NCI-H748 treated with DMSO at 0.1 percent for 48 hours (cell line): ENCODE data around the gene FBXO42.

ENCODE experiments used
- DNase-seq: peaks from one replicate; lab custom pipeline; 2025; lab: John Stamatoyannopoulos, UW

Gene FBXO42

DNA sequence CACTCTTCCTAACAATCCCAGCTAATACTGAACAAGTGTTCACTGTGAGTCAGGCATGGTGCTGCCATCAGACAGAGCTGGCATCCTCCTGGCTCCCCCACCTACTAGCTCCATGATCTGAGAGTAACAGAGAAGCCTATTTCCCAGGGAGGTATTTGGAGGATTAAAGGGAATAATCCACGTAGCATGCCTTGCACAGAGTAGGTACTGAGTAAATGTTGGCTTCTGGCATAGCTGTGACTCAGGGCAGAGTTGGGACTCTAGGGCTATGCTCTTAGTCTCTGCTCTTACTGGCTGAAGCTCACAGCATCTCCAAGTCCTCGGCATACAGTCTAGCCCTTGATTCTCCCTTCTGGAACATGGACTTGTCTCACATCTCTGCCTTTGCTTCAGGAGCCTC is 148.1 kb downstream of the FBXO42 start:
- no peak for DNase-seq

DNA sequence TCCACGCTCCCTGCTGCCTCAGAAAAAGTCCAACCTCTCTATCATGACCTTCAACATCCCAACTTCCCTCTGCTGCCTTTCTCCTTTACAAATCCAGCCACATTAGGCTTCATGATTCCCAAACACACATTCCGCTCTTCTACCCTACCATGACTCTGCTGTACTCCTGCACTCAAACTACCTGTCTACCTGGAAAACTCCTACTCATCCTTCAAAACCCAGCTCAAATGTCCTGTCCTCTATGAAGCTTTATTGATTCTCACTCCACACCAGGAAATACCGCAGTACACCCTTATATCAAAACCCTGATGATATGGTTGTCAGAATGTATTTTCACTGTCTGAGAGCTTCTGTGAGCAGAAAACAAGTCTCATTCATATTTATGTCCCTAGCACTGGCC is 148.7 kb downstream of the FBXO42 start:
- no peak for DNase-seq

DNA sequence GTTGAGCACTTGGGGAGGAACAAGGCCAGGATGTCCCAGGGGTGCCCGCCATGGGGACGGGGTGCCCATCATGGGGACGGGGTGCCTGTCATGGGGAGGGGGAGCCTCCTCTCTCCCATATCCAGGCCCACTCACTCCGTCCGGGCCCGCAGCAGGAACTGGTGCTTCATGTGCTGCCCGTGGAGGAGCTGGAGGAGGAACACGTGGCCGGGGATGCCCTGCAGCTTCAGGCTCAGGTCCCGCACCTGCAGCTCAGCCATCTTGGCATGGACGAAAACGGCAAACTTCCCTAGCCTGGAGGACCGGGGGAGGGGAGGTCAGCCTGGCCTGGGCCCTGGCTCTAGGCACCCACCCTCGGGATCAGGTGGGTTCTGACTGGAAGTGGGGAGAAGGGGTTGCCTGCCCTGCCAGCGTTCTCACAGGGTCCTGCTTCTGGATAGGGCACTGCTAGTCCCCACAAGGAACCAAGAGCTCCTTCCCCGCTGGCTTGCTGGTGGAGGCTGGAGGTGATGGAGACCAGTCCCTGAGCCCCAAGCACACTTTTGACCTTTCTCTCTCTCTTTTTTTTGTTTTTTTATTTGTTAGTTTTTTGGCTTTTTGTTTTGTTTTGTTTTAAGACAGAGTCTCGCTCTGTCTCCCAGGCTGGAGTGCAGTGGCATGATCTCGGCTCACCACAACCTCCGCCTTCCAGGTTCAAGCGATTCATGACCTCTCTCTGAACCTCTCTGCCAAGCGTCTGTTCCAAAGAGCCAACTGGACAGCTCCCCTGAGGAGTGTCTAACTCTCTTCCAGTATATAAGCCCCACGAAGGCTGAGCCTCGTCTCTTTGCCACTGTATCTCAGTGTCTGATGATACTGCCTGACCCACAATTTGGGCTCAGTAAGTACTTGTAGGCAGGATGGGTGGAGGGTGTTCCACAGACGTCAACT is 149.7 kb downstream of the FBXO42 start:
- DNase-seq, result no peak

DNA sequence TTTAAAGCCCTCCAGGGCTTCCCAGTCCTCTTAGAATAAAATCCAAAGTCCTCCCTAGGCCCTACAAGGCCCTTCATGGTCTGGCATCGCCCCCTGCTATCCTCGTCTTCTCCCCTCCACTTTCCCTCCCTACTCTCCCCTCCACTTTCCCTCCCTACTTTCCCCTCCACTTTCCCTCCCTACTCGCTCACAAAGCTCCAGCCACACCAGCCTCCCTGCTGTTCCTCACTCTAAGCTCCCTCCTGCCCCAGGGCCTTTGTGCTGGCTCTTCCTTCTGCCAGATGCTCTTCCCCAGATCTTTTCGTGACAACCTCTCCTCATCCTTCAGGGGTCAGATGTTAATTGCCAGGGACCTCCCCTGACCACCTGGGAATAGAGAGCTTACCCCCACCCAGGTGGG is 152.6 kb downstream of the FBXO42 start:
- DNase-seq, result no peak

DNA sequence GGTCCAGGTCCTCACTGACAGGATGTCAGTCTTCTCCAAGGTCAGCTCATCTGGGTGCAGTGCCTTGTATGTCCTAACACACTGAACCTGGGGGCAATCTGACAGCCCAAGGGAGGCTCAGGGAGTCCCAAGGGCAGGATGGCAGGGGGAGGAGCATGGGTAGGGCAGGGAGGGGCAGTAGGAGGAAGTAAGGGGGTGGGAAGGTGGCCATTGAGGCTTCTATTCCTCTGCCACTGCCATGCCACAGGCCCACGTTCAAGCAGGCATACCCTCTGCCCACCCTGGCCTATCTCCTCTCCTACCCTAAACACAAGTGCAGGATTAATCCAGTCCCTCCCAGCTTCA is 153.2 kb downstream of the FBXO42 start:
- DNase-seq, result no peak

DNA sequence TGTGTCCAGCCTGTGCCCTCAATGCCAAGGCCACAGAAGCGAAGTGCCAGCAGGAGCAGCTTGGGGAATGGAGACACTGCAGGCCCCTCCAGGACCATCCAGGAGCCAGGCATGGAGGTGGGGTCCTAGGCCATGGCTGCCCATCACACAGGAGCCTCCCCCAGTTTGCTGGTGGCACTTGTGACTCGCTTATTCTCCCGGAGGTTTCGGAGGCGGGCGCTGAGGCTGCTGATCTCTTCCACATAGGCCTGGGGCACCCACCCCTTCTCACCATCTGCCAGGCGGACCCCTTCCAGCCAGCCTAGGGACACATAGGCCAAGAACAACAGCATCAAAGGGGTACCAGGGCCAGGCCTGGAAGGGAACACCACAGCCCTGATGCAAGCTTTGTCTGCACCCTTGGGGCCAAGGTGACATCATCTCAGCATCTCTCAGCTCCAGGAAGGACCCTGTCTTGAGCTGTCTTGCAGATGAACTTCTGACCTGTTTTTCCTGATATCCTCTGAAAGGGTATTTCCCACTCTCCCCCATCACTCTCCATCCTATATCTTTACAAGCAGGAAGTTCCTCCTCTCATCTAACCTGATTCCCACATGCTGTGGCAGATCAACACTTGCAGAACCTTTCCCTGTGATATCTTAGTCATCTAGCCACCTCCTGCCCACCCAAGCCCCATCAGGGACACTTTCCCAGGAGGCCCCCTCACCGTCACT is 153.7 kb downstream of the FBXO42 start:
- DNase-seq, result no peak

DNA sequence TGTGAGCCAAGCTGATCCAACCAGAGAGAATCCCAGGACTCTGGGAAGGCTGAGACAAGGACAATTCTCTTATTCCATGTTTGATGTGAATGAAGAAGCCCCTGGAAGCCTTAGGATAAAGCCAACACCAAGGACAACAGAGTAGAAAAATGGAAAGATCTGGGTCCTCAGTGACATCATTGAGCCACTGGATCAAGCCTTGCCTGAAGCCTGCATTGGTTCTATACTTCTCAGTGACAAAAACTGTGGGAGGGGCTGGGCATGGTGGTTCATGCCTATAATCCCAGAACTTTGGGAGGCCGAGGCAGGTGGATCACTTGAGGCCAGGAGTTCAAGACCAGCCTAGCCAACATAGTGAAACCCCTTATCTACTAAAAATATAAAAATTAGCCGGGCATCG is 155.4 kb downstream of the FBXO42 start:
- DNase-seq, result no peak
